Loucy (cell line): ENCODE data around the gene CCDC6.

Source experiments
- H2AFZ ChIP-seq: fragments of 200-600 bp; sonication (generic); 2 replicates; pipeline ENCODE4 v1.6.0; 2016; ENCODE audit warnings: antibody characterized with exemption, mild to moderate bottlenecking, low read length, moderate library complexity
- H3F3A ChIP-seq: fragments of 200-600 bp; 2 replicates; pipeline ENCODE4 v1.6.0; 2016; ENCODE audit warnings: antibody characterized with exemption, low read depth, mild to moderate bottlenecking
- H3K27me3 ChIP-seq: fragments of 200-600 bp; sonication (generic); 2 replicates; pipeline ENCODE4 v1.6.1; 2014; ENCODE audit warnings: low read length, mild to moderate bottlenecking; ENCODE audit not compliant: insufficient read depth, poor library complexity, severe bottlenecking
- H3K36me3 ChIP-seq: fragments of 200-600 bp; sonication (generic); 2 replicates; pipeline ENCODE4 v1.6.1; 2016; ENCODE audit warnings: low read length; ENCODE audit not compliant: insufficient read depth
- H3K4me1 ChIP-seq: fragments of 200-600 bp; sonication (generic); 2 replicates; pipeline ENCODE4 v1.5.1; 2014; ENCODE audit warnings: low read length, mild to moderate bottlenecking; ENCODE audit not compliant: insufficient read depth, poor library complexity, severe bottlenecking
- H3K4me2 ChIP-seq: fragments of 200-600 bp; sonication (generic); 2 replicates; pipeline ENCODE4 v1.6.0; 2014; ENCODE audit warnings: antibody characterized with exemption, low read length, low read depth, mild to moderate bottlenecking; ENCODE audit not compliant: poor library complexity, severe bottlenecking
- H3K4me3 ChIP-seq: fragments of 200-600 bp; sonication (generic); 2 replicates; pipeline ENCODE4 v1.5.1; 2014; ENCODE audit warnings: low read length, mild to moderate bottlenecking, mixed read lengths; ENCODE audit not compliant: poor library complexity, severe bottlenecking
- H3K79me2 ChIP-seq: fragments of 200-600 bp; sonication (generic); 2 replicates; pipeline ENCODE4 v1.6.1; 2014; ENCODE audit warnings: low read length; ENCODE audit not compliant: insufficient read depth
- H3K9ac ChIP-seq: fragments of 200-600 bp; sonication (generic); 2 replicates; pipeline ENCODE4 v1.6.0; 2014; ENCODE audit warnings: mild to moderate bottlenecking, low read depth, low read length, moderate library complexity; ENCODE audit not compliant: poor library complexity, severe bottlenecking
- H3K9me2 ChIP-seq: fragments of 200-600 bp; sonication (generic); replicated peaks from 2 replicates; pipeline ENCODE4 v1.6.1; 2016; ENCODE audit warnings: low read depth, low read length, mixed read lengths
- H3K9me3 ChIP-seq: fragments of 200-600 bp; sonication (generic); 2 replicates; pipeline ENCODE4 v1.6.1; 2014; ENCODE audit warnings: mild to moderate bottlenecking, antibody characterized with exemption, low read length, low read depth; ENCODE audit not compliant: insufficient read depth
- H4K20me1 ChIP-seq: fragments of 200-600 bp; sonication (generic); 2 replicates; pipeline ENCODE4 v1.6.0; 2014; ENCODE audit warnings: antibody characterized with exemption, low read length, mild to moderate bottlenecking; ENCODE audit not compliant: insufficient read depth, poor library complexity, severe bottlenecking
- EZH2phosphoT487 ChIP-seq: fragments of 200-600 bp; IDR thresholded peaks from 2 replicates; pipeline ENCODE4 v1.6.1; 2018; ENCODE audit warnings: antibody characterized with exemption, mild to moderate bottlenecking, moderate library complexity, borderline replicate concordance
- TF ChIP-seq, protein P1 (sequence below): fragments of 200-600 bp; sonication (generic); conservative IDR thresholded peaks from 2 replicates; pipeline ENCODE4 v1.5.1; 2014; ENCODE audit warnings: mild to moderate bottlenecking, antibody characterized with exemption, low read length

CCDC6 gene

DNA sequence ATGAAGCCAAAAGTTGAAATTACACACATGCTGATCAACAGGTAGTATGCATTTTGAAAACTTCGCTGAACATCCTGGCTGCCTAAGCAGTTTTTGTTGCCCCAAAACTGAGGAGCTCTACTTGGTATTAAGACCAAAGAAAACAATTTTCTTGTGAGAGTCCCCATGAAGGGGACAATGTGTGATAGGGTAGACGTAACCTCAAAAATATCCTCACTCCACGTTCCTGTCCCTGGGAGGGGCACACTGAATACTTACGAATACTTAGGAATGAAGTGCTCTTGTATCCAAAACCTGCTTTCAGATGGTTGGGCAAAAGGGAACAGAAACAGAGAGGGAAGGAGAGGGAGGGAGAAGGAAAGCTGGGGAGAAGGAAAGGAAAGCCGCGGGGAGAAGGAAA lies 24.7 kb downstream of the CCDC6 start:
- Histone ChIP-seq H3K27me3 (no peaks in the 10 kb centered on the region), H4K20me1 (peaks cover 33% of the 10 kb centered on the region), H3K9me2 (no peaks in the 10 kb centered on the region), H3K79me2 (peaks cover 84% of the 10 kb centered on the region), H3K4me1 (peaks cover 46% of the 10 kb centered on the region), H3K9ac (no peak overlapping the region), H3K36me3 (0 out of 2 replicates have a peak, but pooled peaks cover 4% of the 10 kb centered on the region), H3K9me3 (no peaks in the 10 kb centered on the region), H2AFZ (no peak overlapping the region), H3K4me2 (no peak overlapping the region), H3F3A (no peaks in the 10 kb centered on the region), H3K4me3 (no peak overlapping the region)
- TF ChIP-seq, protein P1, sequence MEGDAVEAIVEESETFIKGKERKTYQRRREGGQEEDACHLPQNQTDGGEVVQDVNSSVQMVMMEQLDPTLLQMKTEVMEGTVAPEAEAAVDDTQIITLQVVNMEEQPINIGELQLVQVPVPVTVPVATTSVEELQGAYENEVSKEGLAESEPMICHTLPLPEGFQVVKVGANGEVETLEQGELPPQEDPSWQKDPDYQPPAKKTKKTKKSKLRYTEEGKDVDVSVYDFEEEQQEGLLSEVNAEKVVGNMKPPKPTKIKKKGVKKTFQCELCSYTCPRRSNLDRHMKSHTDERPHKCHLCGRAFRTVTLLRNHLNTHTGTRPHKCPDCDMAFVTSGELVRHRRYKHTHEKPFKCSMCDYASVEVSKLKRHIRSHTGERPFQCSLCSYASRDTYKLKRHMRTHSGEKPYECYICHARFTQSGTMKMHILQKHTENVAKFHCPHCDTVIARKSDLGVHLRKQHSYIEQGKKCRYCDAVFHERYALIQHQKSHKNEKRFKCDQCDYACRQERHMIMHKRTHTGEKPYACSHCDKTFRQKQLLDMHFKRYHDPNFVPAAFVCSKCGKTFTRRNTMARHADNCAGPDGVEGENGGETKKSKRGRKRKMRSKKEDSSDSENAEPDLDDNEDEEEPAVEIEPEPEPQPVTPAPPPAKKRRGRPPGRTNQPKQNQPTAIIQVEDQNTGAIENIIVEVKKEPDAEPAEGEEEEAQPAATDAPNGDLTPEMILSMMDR: no peak
- no peak for TF ChIP-seq EZH2phosphoT487

DNA sequence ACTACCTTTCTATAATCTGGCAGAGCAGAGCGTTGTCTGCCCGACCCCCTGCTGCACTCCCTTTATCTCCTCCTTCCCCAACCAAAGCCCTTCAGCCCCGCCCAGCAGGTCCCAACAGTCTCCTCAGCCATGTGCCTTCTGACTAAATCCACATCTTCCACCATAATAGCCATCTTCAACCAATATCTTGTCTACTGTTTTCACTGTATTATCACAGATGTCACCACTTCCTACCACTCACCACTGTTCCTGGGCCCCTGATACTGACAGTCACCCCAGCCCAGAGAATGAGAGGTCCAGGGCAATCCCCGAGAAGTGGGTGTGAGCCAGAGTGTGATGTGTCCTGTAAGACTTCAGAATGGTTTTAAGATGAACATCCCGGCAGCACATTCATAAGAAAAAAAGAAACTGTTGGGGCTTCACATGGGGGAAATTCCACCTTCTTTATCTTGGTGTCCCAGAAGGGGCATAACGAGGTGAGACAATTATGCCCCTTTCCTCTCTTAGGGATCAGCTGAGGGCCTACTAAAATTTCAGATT lies 25.3 kb downstream of the CCDC6 start:
- Histone ChIP-seq H3K9ac (no peak overlapping the region), H3K27me3 (no peaks in the 10 kb centered on the region), H4K20me1 (peaks cover 31% of the 10 kb centered on the region), H3K9me2 (no peaks in the 10 kb centered on the region), H3K4me2 (no peak overlapping the region), H2AFZ (no peak overlapping the region), H3K36me3 (0 out of 2 replicates have a peak, but pooled peaks cover 4% of the 10 kb centered on the region), H3F3A (no peaks in the 10 kb centered on the region), H3K9me3 (no peaks in the 10 kb centered on the region), H3K4me1 (peaks cover 40% of the 10 kb centered on the region), H3K79me2 (peaks cover 84% of the 10 kb centered on the region), H3K4me3 (no peak overlapping the region)
- TF ChIP-seq EZH2phosphoT487: no peak
- TF ChIP-seq, protein P1: no peak

DNA sequence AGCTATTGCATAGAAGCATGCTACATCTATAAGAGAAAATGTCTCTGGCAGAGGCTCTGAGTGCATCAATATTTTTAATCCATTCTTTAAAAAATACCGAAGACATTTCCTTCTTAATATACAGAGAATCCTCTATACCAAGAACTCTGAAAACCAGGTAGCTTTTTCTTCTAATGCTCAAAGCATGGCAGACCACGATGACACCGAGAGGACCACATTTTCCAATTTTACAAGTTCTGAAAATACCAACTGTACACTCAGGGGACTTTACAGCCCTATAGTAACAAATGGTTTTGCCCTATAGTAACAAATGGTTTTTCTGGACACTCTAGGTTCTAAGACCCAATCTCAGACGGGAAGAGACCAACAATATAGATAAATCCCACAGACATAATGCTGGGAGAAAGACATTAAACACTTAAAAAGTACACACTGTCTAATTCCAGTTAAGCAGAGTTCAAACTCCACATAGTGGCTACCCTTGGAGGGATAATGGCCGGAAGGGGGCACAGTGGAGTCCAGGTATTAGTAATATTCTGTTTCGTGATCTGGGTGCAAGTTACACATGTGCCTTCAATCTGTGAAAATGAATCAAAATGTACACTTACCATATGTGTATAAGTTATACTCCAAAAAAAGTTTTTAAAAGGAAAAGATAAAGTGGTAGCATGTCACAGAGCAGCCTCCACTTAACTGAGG lies 26.2 kb downstream of the CCDC6 start:
- H2AFZ ChIP-seq: no peak overlapping the region
- H3K4me2 ChIP-seq: no peak overlapping the region

More for the DNA sequence above, 26.2 kb downstream of the CCDC6 start:
- 0 out of 2 replicates have a peak, but pooled peaks cover 4% of the 10 kb centered on the region for H3K36me3 ChIP-seq
- TF ChIP-seq EZH2phosphoT487: no peak
- TF ChIP-seq, protein P1: no peak
- H3F3A ChIP-seq: no peaks in the 10 kb centered on the region
- peaks cover 30% of the 10 kb centered on the region for H4K20me1 ChIP-seq
- peaks cover 84% of the 10 kb centered on the region for H3K79me2 ChIP-seq
- no peaks in the 10 kb centered on the region for H3K9me2 ChIP-seq
- H3K4me1 ChIP-seq: peaks cover 31% of the 10 kb centered on the region
- H3K4me3 ChIP-seq: no peak overlapping the region
- no peaks in the 10 kb centered on the region for H3K27me3 ChIP-seq
- H3K9ac ChIP-seq: no peak overlapping the region
- no peaks in the 10 kb centered on the region for H3K9me3 ChIP-seq
